ENCODE data around the gene CD300LG.
"Not testable (repeated sequence)": the region's sequence is repeated elsewhere in the genome, so short reads cannot be mapped to it uniquely, and the experiment has no call there.

The CD300LG gene

GRCh38 chr17:43855061-43855460 lies 8.1 kb downstream of the CD300LG start:
- TF ChIP-seq ZNF274 (IDR thresholded peaks at IDR 0.05; ENCODE audit: low read depth, low read length), result no peak
- no peak overlapping the region for H3K4me3 ChIP-seq (ENCODE audit: low read length)

- no peak for TF ChIP-seq ZNF274 (IDR thresholded peaks at IDR 0.05; ENCODE audit: low read depth, low read length)
- no peak overlapping the region for H3K4me3 ChIP-seq (ENCODE audit: low read length)
These were observed 9.2 kb downstream of the CD300LG start for GRCh38 chr17:43856141-43856540.

GRCh38 chr17:43857141-43857540 lies 10.2 kb downstream of the CD300LG start:
- no peak for TF ChIP-seq ZNF274 (IDR thresholded peaks at IDR 0.05; ENCODE audit: low read depth, low read length)
- no peak overlapping the region for H3K4me3 ChIP-seq (ENCODE audit: low read length)

GRCh38 chr17:43857957-43858600 lies 11.1 kb downstream of the CD300LG start:
- no peak overlapping the region for H3K4me3 ChIP-seq (ENCODE audit: low read length)
- TF ChIP-seq ZNF274 (IDR thresholded peaks at IDR 0.05; ENCODE audit: low read depth, low read length), result no peak

- no peak overlapping the region for H3K4me3 ChIP-seq (ENCODE audit: low read length)
- TF ChIP-seq ZNF274 (IDR thresholded peaks at IDR 0.05; ENCODE audit: low read depth, low read length), result no peak
These were observed 13.2 kb downstream of the CD300LG start for GRCh38 chr17:43860077-43860725.

- H3K4me3 ChIP-seq (ENCODE audit: low read length), result no peak overlapping the region
- TF ChIP-seq ZNF274 (IDR thresholded peaks at IDR 0.05; ENCODE audit: low read depth, low read length), result no peak
These were observed 14.1 kb downstream of the CD300LG start for GRCh38 chr17:43860927-43861622.

- no peak for TF ChIP-seq ZNF274 (IDR thresholded peaks at IDR 0.05; ENCODE audit: low read depth, low read length)
- H3K4me3 ChIP-seq (ENCODE audit: low read length), result no peak overlapping the region
These were observed 15.0 kb downstream of the CD300LG start for GRCh38 chr17:43861960-43862359.

GRCh38 chr17:43864161-43864984 lies 17.4 kb downstream of the CD300LG start:
- TF ChIP-seq ZNF274 (IDR thresholded peaks at IDR 0.05; ENCODE audit: low read depth, low read length), result no peak
- H3K4me3 ChIP-seq (ENCODE audit: low read length), result no peak overlapping the region

GRCh38 chr17:43868226-43868994 lies 21.4 kb downstream of the CD300LG start:
- no peak for TF ChIP-seq ZNF274 (IDR thresholded peaks at IDR 0.05; ENCODE audit: low read depth, low read length)
- no peak overlapping the region for H3K4me3 ChIP-seq (ENCODE audit: low read length)

GRCh38 chr17:43869031-43869430 lies 22.1 kb downstream of the CD300LG start:
- not testable (repeated sequence) for H3K4me3 ChIP-seq (ENCODE audit: low read length)

GRCh38 chr17:43871946-43872690 lies 25.1 kb downstream of the CD300LG start:
- TF ChIP-seq ZNF274 (IDR thresholded peaks at IDR 0.05; ENCODE audit: low read depth, low read length), result no peak
- H3K4me3 ChIP-seq (ENCODE audit: low read length), result no peak overlapping the region

- no peak for TF ChIP-seq ZNF274 (IDR thresholded peaks at IDR 0.05; ENCODE audit: low read depth, low read length)
- no peak overlapping the region for H3K4me3 ChIP-seq (ENCODE audit: low read length)
These were observed 26.1 kb downstream of the CD300LG start for GRCh38 chr17:43873091-43873490.

- H3K4me3 ChIP-seq (ENCODE audit: low read length), result no peak overlapping the region
- TF ChIP-seq ZNF274 (IDR thresholded peaks at IDR 0.05; ENCODE audit: low read depth, low read length), result no peak
These were observed 26.8 kb downstream of the CD300LG start for GRCh38 chr17:43873815-43874214.

Data from GM08714 (cell line).